Measurements from ENCODE around the gene SNX21.

Gene SNX21

DNA sequence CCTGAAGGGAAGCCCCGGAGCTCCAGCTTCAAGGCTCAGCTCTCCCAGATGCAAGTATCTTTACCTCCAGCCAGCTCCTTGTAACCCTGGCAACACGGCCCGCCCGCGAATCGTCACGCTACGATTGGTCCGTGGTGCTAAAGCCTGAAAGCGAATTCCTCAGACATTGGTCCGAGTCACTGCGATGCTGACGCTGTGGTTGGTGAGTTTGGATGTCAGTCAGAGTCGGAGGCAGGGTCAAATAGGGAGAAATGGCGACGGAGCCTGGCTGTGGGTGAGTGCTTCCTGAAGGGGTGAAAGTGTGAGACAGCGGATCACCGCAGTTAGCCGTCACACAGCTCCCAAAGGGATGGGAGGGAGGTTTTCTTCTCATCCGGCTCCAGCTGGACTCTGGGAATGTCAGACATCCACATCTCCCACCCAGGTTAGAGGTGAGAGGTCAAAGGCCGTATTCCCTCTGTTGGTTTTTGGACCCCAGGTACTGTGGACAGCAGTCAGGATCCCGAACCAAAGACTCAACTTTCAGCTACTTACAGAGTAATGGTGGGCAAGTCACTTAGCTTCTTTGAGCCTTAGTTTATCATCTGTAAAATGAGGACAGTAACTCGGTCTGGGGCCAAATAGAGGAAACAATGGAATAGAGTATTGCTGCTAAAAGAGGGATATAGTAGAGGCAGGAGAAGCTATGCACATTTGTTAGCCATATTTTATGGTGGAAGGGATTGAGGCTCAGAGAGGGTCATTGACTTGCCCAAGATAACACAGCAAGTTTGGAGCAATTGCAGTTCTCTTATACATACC is 47.6 kb downstream of the SNX21 start, which contains the start of gene ZSWIM1:
TSS of gene ZSWIM1 (plus strand) at position 240 of the 801 bp plus-strand sequence. CDS start 1,366 bp downstream, outside the sequence.
- H3K4me1 ChIP-seq (ENCODE audit: control insufficient read depth, insufficient read depth, low read depth, low read length): peaks cover 18% of the 10 kb centered on the region
- no peaks in the 10 kb centered on the region for H3K9me3 ChIP-seq (ENCODE audit: control insufficient read depth, low read length)
- peak within 1 kb of the TSS; percentile 12 for H2BK15ac ChIP-seq (ENCODE audit: low read depth, poor library complexity, severe bottlenecking)
- peak; percentile 99 for DNase-seq
- peak within 1 kb of the TSS; percentile 89 for H3K4me2 ChIP-seq (ENCODE audit: low read length, poor library complexity, severe bottlenecking)
- H3K14ac ChIP-seq (ENCODE audit: low read length in 2 of 2): peak within 1 kb of the TSS in 1 of 2 experiments; percentile 85
- 2% methylated on average over 23 of the region's 23 CpGs for WGBS
- H3K4ac ChIP-seq (ENCODE audit: low read depth in 1 of 2, low read length in 2 of 2): peak within 1 kb of the TSS; percentile 59 to 80
- peak within 1 kb of the TSS; percentile 28 for H3K27ac ChIP-seq (ENCODE audit: low read length, poor library complexity, severe bottlenecking)
- peaks cover 35 to 38% of the 10 kb centered on the region in 2 experiments for H3K36me3 ChIP-seq (ENCODE audit: control insufficient read depth in 1 of 2, insufficient read depth in 2 of 2, low read depth in 1 of 2, low read length in 2 of 2)
- no peak within 1 kb of the TSS for H2BK5ac ChIP-seq (ENCODE audit: low read depth, low read length, poor library complexity, severe bottlenecking)
- H3K27me3 ChIP-seq (ENCODE audit: control insufficient read depth in 1 of 2, insufficient read depth in 1 of 2, low read length in 2 of 2): no peaks in the 10 kb centered on the region
- H2BK12ac ChIP-seq (ENCODE audit: low read length in 2 of 2): no peak within 1 kb of the TSS
- peak within 1 kb of the TSS; percentile 80 to 89 for H3K4me3 ChIP-seq (ENCODE audit: insufficient read depth in 1 of 2, low read depth in 1 of 2, low read length in 2 of 2)
- H3K79me1 ChIP-seq (replicated peaks; ENCODE audit: low read length, poor library complexity, severe bottlenecking): peaks cover 12% of the 10 kb centered on the region
- H3K23ac ChIP-seq (ENCODE audit: low read length in 2 of 2): no peak within 1 kb of the TSS
- H2AFZ ChIP-seq (ENCODE audit: low read depth, low read length): peak within 1 kb of the TSS; percentile 30
- peak within 1 kb of the TSS; percentile 74 for H2AK5ac ChIP-seq (ENCODE audit: low read length, severe bottlenecking)
- peak within 1 kb of the TSS; percentile 55 to 91 for H3K18ac ChIP-seq (ENCODE audit: low read depth in 1 of 2, low read length in 2 of 2)
- peak within 1 kb of the TSS; percentile 94 for H3K9ac ChIP-seq (ENCODE audit: low read length)
- H2BK120ac ChIP-seq (ENCODE audit: low read depth, low read length): peak within 1 kb of the TSS; percentile 20
- H4K91ac ChIP-seq (ENCODE audit: low read length): peak within 1 kb of the TSS; percentile 55
- H4K8ac ChIP-seq (ENCODE audit: low read length): peak within 1 kb of the TSS; percentile 96

DNA sequence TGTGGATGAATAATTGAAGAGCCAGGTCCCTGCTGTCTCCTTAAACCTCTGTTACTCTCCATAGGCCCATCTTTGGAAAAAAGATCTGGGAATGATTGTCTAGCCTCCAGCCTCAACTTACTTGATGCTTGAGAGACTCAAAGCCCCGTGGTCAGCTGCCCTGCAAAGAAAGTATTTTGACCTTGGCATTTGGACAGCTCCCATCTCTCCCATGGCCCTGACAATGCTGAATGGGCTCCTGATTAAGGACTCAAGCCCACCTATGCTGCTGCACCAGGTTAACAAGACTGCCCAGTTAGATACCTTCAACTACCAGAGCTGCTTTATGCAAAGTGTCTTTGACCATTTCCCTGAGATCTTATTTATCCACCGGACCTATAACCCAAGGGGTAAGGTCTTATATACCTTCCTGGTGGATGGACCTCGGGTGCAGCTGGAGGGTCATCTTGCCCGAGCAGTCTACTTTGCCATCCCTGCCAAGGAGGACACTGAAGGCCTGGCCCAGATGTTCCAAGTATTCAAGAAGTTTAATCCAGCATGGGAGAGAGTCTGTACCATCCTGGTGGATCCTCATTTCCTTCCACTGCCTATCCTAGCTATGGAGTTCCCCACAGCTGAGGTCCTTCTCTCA is 49.0 kb downstream of the SNX21 start:
- no peak overlapping the region for H3K14ac ChIP-seq (ENCODE audit: low read length in 2 of 2)
- no peak overlapping the region for H3K4me2 ChIP-seq (ENCODE audit: low read length, poor library complexity, severe bottlenecking)
- no peak overlapping the region for H4K8ac ChIP-seq (ENCODE audit: low read length)
- H2BK5ac ChIP-seq (ENCODE audit: low read depth, low read length, poor library complexity, severe bottlenecking): no peak overlapping the region
- H3K27me3 ChIP-seq (ENCODE audit: control insufficient read depth in 1 of 2, insufficient read depth in 1 of 2, low read length in 2 of 2): no peaks in the 10 kb centered on the region
- no peak overlapping the region for H2BK15ac ChIP-seq (ENCODE audit: low read depth, poor library complexity, severe bottlenecking)
- H3K23ac ChIP-seq (ENCODE audit: low read length in 2 of 2): no peak overlapping the region
- peaks cover 24% of the 10 kb centered on the region for H3K79me1 ChIP-seq (replicated peaks; ENCODE audit: low read length, poor library complexity, severe bottlenecking)
- H3K18ac ChIP-seq (ENCODE audit: low read depth in 1 of 2, low read length in 2 of 2): no peak overlapping the region
- peaks cover 37 to 43% of the 10 kb centered on the region in 2 experiments for H3K36me3 ChIP-seq (ENCODE audit: control insufficient read depth in 1 of 2, insufficient read depth in 2 of 2, low read depth in 1 of 2, low read length in 2 of 2)
- no peaks in the 10 kb centered on the region for H3K9me3 ChIP-seq (ENCODE audit: control insufficient read depth, low read length)
- DNase-seq: no peak
- no peak overlapping the region for H2BK12ac ChIP-seq (ENCODE audit: low read length in 2 of 2)
- no peak overlapping the region for H3K4ac ChIP-seq (ENCODE audit: low read depth in 1 of 2, low read length in 2 of 2)
- no peak overlapping the region for H2AFZ ChIP-seq (ENCODE audit: low read depth, low read length)
- no peak overlapping the region for H2AK5ac ChIP-seq (ENCODE audit: low read length, severe bottlenecking)
- H2BK120ac ChIP-seq (ENCODE audit: low read depth, low read length): no peak overlapping the region
- H3K4me3 ChIP-seq (ENCODE audit: insufficient read depth in 1 of 2, low read depth in 1 of 2, low read length in 2 of 2): no peak overlapping the region
- no peak overlapping the region for H3K9ac ChIP-seq (ENCODE audit: low read length)
- 86% methylated on average over 4 of the region's 4 CpGs for WGBS
- H3K4me1 ChIP-seq (ENCODE audit: control insufficient read depth, insufficient read depth, low read depth, low read length): peaks cover 20% of the 10 kb centered on the region
- no peak overlapping the region for H3K27ac ChIP-seq (ENCODE audit: low read length, poor library complexity, severe bottlenecking)
- no peak overlapping the region for H4K91ac ChIP-seq (ENCODE audit: low read length)

DNA sequence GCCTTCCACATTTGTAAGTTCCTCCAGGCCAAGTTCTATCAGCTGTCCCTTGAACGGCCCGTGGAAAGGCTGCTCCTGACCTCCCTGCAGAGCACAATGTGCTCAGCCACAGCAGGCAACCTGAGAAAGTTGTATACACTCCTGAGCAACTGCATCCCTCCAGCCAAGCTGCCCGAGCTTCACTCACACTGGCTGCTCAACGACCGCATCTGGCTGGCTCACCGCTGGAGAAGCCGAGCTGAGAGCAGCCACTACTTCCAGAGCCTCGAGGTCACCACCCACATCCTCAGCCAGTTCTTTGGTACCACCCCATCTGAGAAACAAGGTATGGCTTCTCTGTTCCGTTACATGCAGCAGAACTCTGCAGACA is 49.5 kb downstream of the SNX21 start:
- WGBS: 93% methylated on average over 9 of the region's 9 CpGs
- H3K79me1 ChIP-seq (replicated peaks; ENCODE audit: low read length, poor library complexity, severe bottlenecking): peaks cover 25% of the 10 kb centered on the region
- H2AFZ ChIP-seq (ENCODE audit: low read depth, low read length): no peak overlapping the region
- no peaks in the 10 kb centered on the region for H3K9me3 ChIP-seq (ENCODE audit: control insufficient read depth, low read length)
- no peak overlapping the region for H2BK15ac ChIP-seq (ENCODE audit: low read depth, poor library complexity, severe bottlenecking)
- H2BK5ac ChIP-seq (ENCODE audit: low read depth, low read length, poor library complexity, severe bottlenecking): no peak overlapping the region
- no peak overlapping the region for H3K4me2 ChIP-seq (ENCODE audit: low read length, poor library complexity, severe bottlenecking)
- no peak for DNase-seq
- H3K4ac ChIP-seq (ENCODE audit: low read depth in 1 of 2, low read length in 2 of 2): no peak overlapping the region
- H2BK120ac ChIP-seq (ENCODE audit: low read depth, low read length): no peak overlapping the region
- no peak overlapping the region for H4K8ac ChIP-seq (ENCODE audit: low read length)
- no peak overlapping the region for H3K14ac ChIP-seq (ENCODE audit: low read length in 2 of 2)
- no peak overlapping the region for H3K9ac ChIP-seq (ENCODE audit: low read length)
- H3K27me3 ChIP-seq (ENCODE audit: control insufficient read depth in 1 of 2, insufficient read depth in 1 of 2, low read length in 2 of 2): no peaks in the 10 kb centered on the region
- no peak overlapping the region for H3K4me3 ChIP-seq (ENCODE audit: insufficient read depth in 1 of 2, low read depth in 1 of 2, low read length in 2 of 2)
- no peak overlapping the region for H3K18ac ChIP-seq (ENCODE audit: low read depth in 1 of 2, low read length in 2 of 2)
- no peak overlapping the region for H3K23ac ChIP-seq (ENCODE audit: low read length in 2 of 2)
- H3K27ac ChIP-seq (ENCODE audit: low read length, poor library complexity, severe bottlenecking): no peak overlapping the region
- H2AK5ac ChIP-seq (ENCODE audit: low read length, severe bottlenecking): no peak overlapping the region
- H3K4me1 ChIP-seq (ENCODE audit: control insufficient read depth, insufficient read depth, low read depth, low read length): peaks cover 20% of the 10 kb centered on the region
- H2BK12ac ChIP-seq (ENCODE audit: low read length in 2 of 2): no peak overlapping the region
- H3K36me3 ChIP-seq (ENCODE audit: control insufficient read depth in 1 of 2, insufficient read depth in 2 of 2, low read depth in 1 of 2, low read length in 2 of 2): peaks cover 32 to 42% of the 10 kb centered on the region in 2 experiments
- H4K91ac ChIP-seq (ENCODE audit: low read length): no peak overlapping the region

DNA sequence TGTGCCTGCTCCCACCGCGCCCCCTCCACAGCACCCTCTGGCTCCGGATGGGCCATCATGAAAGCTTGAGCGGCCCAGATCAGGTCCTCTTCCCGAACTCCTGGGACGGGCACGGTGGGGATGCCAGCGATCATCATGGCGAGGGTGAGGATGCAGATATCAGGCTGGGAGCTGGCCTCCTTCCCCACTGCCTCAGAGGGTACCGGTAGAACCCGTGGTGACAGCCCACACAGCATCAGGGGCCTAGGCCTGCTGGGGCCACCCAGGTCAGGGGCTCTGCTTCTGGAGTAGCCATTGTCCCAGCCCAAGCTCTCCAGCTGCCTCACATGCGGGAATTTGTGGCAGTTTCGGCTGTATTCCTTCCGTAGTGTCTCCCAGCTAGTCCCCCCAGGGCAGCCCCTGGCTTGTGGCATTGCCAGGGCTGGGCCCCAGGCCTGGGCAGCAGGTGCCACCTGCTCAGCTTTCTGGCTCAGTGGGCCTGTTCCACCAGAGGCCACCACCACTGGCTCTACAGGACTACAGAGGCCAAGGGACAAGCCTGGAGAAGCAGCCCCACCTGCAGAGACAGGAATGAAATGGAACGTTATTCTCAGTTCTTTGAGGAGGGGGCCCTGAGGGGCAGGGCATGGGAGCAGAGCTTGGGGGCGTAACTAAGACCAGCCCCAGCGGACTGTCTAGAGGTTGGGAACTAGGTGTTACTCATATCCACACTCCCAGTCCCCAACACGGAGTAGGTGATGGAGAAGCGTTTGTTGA is 53.2 kb downstream of the SNX21 start:
- H3K4me1 ChIP-seq (ENCODE audit: control insufficient read depth, insufficient read depth, low read depth, low read length): peaks cover 35% of the 10 kb centered on the region
- peaks cover 36% of the 10 kb centered on the region for H3K79me1 ChIP-seq (replicated peaks; ENCODE audit: low read length, poor library complexity, severe bottlenecking)
- no peak overlapping the region for H3K27ac ChIP-seq (ENCODE audit: low read length, poor library complexity, severe bottlenecking)
- H3K4me3 ChIP-seq (ENCODE audit: insufficient read depth in 1 of 2, low read depth in 1 of 2, low read length in 2 of 2): no peak overlapping the region
- no peaks in the 10 kb centered on the region for H3K27me3 ChIP-seq (ENCODE audit: control insufficient read depth in 1 of 2, insufficient read depth in 1 of 2, low read length in 2 of 2)
- H2BK120ac ChIP-seq (ENCODE audit: low read depth, low read length): no peak overlapping the region
- no peak overlapping the region for H3K18ac ChIP-seq (ENCODE audit: low read depth in 1 of 2, low read length in 2 of 2)
- H2AFZ ChIP-seq (ENCODE audit: low read depth, low read length): no peak overlapping the region
- H3K23ac ChIP-seq (ENCODE audit: low read length in 2 of 2): no peak overlapping the region
- H3K9ac ChIP-seq (ENCODE audit: low read length): no peak overlapping the region
- no peak overlapping the region for H3K14ac ChIP-seq (ENCODE audit: low read length in 2 of 2)
- DNase-seq: no peak
- H2BK5ac ChIP-seq (ENCODE audit: low read depth, low read length, poor library complexity, severe bottlenecking): no peak overlapping the region
- no peak overlapping the region for H3K4me2 ChIP-seq (ENCODE audit: low read length, poor library complexity, severe bottlenecking)
- peak overlapping the region; percentile 6 for H2BK15ac ChIP-seq (ENCODE audit: low read depth, poor library complexity, severe bottlenecking)
- no peak overlapping the region for H3K4ac ChIP-seq (ENCODE audit: low read depth in 1 of 2, low read length in 2 of 2)
- peaks cover 35 to 51% of the 10 kb centered on the region in 2 experiments for H3K36me3 ChIP-seq (ENCODE audit: control insufficient read depth in 1 of 2, insufficient read depth in 2 of 2, low read depth in 1 of 2, low read length in 2 of 2)
- H4K91ac ChIP-seq (ENCODE audit: low read length): no peak overlapping the region
- no peak overlapping the region for H4K8ac ChIP-seq (ENCODE audit: low read length)
- 98% methylated on average over 17 of the region's 19 CpGs for WGBS
- peak overlapping the region; percentile 50 for H2AK5ac ChIP-seq (ENCODE audit: low read length, severe bottlenecking)
- no peaks in the 10 kb centered on the region for H3K9me3 ChIP-seq (ENCODE audit: control insufficient read depth, low read length)
- no peak overlapping the region for H2BK12ac ChIP-seq (ENCODE audit: low read length in 2 of 2)

Measured in mesenchymal stem cell (in vitro differentiated cells and primary cell).